Measurements from ENCODE around the gene PRPF40B.

PRPF40B gene

GRCh38 chr12:49632401-49632800 lies 9.0 kb downstream of the PRPF40B start:
- DNase-seq = no peak
- in situ Hi-C loops (cut with HindIII; ENCODE audit: low pct_ligation_motif_present, low pct_unique_long_range_greater_than_20kb, low sequenced_read_pairs) = no loop called here

GRCh38 chr12:49632986-49633702 lies 9.8 kb downstream of the PRPF40B start:
- in situ Hi-C loops (cut with HindIII; ENCODE audit: low pct_ligation_motif_present, low pct_unique_long_range_greater_than_20kb, low sequenced_read_pairs) = no loop called here
- DNase-seq = no peak

GRCh38 chr12:49633703-49634345 lies 10.5 kb downstream of the PRPF40B start:
- in situ Hi-C loops (cut with HindIII; ENCODE audit: low pct_ligation_motif_present, low pct_unique_long_range_greater_than_20kb, low sequenced_read_pairs) = no loop called here
- no peak for DNase-seq

- in situ Hi-C loops (cut with HindIII; ENCODE audit: low pct_ligation_motif_present, low pct_unique_long_range_greater_than_20kb, low sequenced_read_pairs) = no loop called here
- DNase-seq = no peak
Observed at GRCh38 chr12:49635036-49635435, 11.7 kb downstream of the PRPF40B start.

- no peak for DNase-seq
- in situ Hi-C loops (cut with HindIII; ENCODE audit: low pct_ligation_motif_present, low pct_unique_long_range_greater_than_20kb, low sequenced_read_pairs) = no loop called here
Observed at GRCh38 chr12:49635656-49636055, 12.3 kb downstream of the PRPF40B start.

GRCh38 chr12:49636574-49636973 lies 13.2 kb downstream of the PRPF40B start:
- no peak for DNase-seq
- in situ Hi-C loops (cut with HindIII; ENCODE audit: low pct_ligation_motif_present, low pct_unique_long_range_greater_than_20kb, low sequenced_read_pairs) = no loop called here

- peak; percentile 74 for DNase-seq
- in situ Hi-C loops (cut with HindIII; ENCODE audit: low pct_ligation_motif_present, low pct_unique_long_range_greater_than_20kb, low sequenced_read_pairs) = no loop called here
Observed at GRCh38 chr12:49636979-49637755, 13.8 kb downstream of the PRPF40B start.

- in situ Hi-C loops (cut with HindIII; ENCODE audit: low pct_ligation_motif_present, low pct_unique_long_range_greater_than_20kb, low sequenced_read_pairs) = no loop called here
- no peak for DNase-seq
Observed at GRCh38 chr12:49641748-49642369, 18.5 kb downstream of the PRPF40B start.

- in situ Hi-C loops (cut with HindIII; ENCODE audit: low pct_ligation_motif_present, low pct_unique_long_range_greater_than_20kb, low sequenced_read_pairs) = no loop called here
- DNase-seq = no peak
Observed at GRCh38 chr12:49642370-49642802, 19.0 kb downstream of the PRPF40B start.

GRCh38 chr12:49643135-49643534 lies 19.8 kb downstream of the PRPF40B start:
- no peak for DNase-seq
- in situ Hi-C loops (cut with HindIII; ENCODE audit: low pct_ligation_motif_present, low pct_unique_long_range_greater_than_20kb, low sequenced_read_pairs) = no loop called here

GRCh38 chr12:49643961-49644619 lies 20.7 kb downstream of the PRPF40B start:
- in situ Hi-C loops (cut with HindIII; ENCODE audit: low pct_ligation_motif_present, low pct_unique_long_range_greater_than_20kb, low sequenced_read_pairs) = no loop called here

GRCh38 chr12:49644620-49644994 lies 21.2 kb downstream of the PRPF40B start:
- in situ Hi-C loops (cut with HindIII; ENCODE audit: low pct_ligation_motif_present, low pct_unique_long_range_greater_than_20kb, low sequenced_read_pairs) = no loop called here

More at GRCh38 chr12:49643961-49644619, 20.7 kb downstream of the PRPF40B start:
- no peak for DNase-seq

GRCh38 chr12:49645146-49646039 lies 22.0 kb downstream of the PRPF40B start:
- in situ Hi-C loops (cut with HindIII; ENCODE audit: low pct_ligation_motif_present, low pct_unique_long_range_greater_than_20kb, low sequenced_read_pairs) = no loop called here
- DNase-seq = no peak

More at GRCh38 chr12:49644620-49644994, 21.2 kb downstream of the PRPF40B start:
- DNase-seq = peak; percentile 79

GRCh38 chr12:49646331-49646830 lies 23.0 kb downstream of the PRPF40B start:
- in situ Hi-C loops (cut with HindIII; ENCODE audit: low pct_ligation_motif_present, low pct_unique_long_range_greater_than_20kb, low sequenced_read_pairs) = no loop called here
- DNase-seq = no peak

- in situ Hi-C loops (cut with HindIII; ENCODE audit: low pct_ligation_motif_present, low pct_unique_long_range_greater_than_20kb, low sequenced_read_pairs) = no loop called here
- DNase-seq = no peak
Observed at GRCh38 chr12:49646871-49647654, 23.7 kb downstream of the PRPF40B start.

- in situ Hi-C loops (cut with HindIII; ENCODE audit: low pct_ligation_motif_present, low pct_unique_long_range_greater_than_20kb, low sequenced_read_pairs) = no loop called here
- no peak for DNase-seq
Observed at GRCh38 chr12:49647827-49648711, 24.7 kb downstream of the PRPF40B start.

Data from ACHN (cell line).